Erythroblast (primary cell): ENCODE results near the gene STX2.

Source experiments
- GATA1 ChIP-seq: IDR thresholded peaks from 2 replicates; pipeline ENCODE4 v1.6.1; 2011; ENCODE audit warnings: low read depth, mild to moderate bottlenecking, control low read depth, low read length, moderate library complexity
- POLR2A ChIP-seq: IDR thresholded peaks from 2 replicates; pipeline ENCODE4 v1.6.1; 2011; ENCODE audit warnings: mild to moderate bottlenecking, low read length

- TF ChIP-seq POLR2A (no peak), GATA1 (no peak)
Observed at GRCh38 chr12:130791629-130792028, 47.4 kb downstream of the STX2 start.
